Mesenchymal stem cell (in vitro differentiated cells and primary cell): Measurements from ENCODE around the gene JAKMIP1.

Experiments used
- DNase-seq: peaks from one replicate; pipeline ENCODE4 v3.0.0-alpha.2; 2013
- H2AFZ ChIP-seq: one replicate; pipeline ENCODE4 v1.6.1; 2013; ENCODE audit warnings: low read depth, mild to moderate bottlenecking, control low read depth, inconsistent platforms, low read length, moderate library complexity
- H2AK5ac ChIP-seq: 2 replicates; pipeline ENCODE4 v1.6.1; 2013; ENCODE audit warnings: low read length, moderate library complexity, mild to moderate bottlenecking, inconsistent platforms; ENCODE audit not compliant: severe bottlenecking
- H2BK120ac ChIP-seq: one replicate; pipeline ENCODE4 v1.6.1; 2013; ENCODE audit warnings: low read depth, mild to moderate bottlenecking, inconsistent platforms, low read length, moderate library complexity
- H2BK12ac ChIP-seq, 2 experiments: one replicate each; pipeline ENCODE4 v1.6.1; 2013; ENCODE audit warnings: inconsistent platforms in 2 of 2, low read length in 2 of 2, mild to moderate bottlenecking in 2 of 2, moderate library complexity in 2 of 2, control low read depth in 1 of 2
- H2BK15ac ChIP-seq: one replicate; pipeline ENCODE4 v1.6.1; 2013; ENCODE audit warnings: mild to moderate bottlenecking, low read depth, inconsistent platforms; ENCODE audit not compliant: poor library complexity, severe bottlenecking
- H2BK5ac ChIP-seq: 2 replicates; pipeline ENCODE4 v1.6.1; 2013; ENCODE audit warnings: low read depth, mild to moderate bottlenecking, low read length, control low read depth, inconsistent platforms; ENCODE audit not compliant: poor library complexity, severe bottlenecking
- H3K14ac ChIP-seq, 2 experiments: one replicate each; pipeline ENCODE4 v1.6.1; 2013; ENCODE audit warnings: inconsistent platforms in 2 of 2, low read length in 2 of 2, control low read depth in 1 of 2, mild to moderate bottlenecking in 1 of 2, moderate library complexity in 1 of 2
- H3K18ac ChIP-seq, 2 experiments: one replicate each; pipeline ENCODE4 v1.6.1; 2013; ENCODE audit warnings: inconsistent platforms in 2 of 2, low read length in 2 of 2, control low read depth in 1 of 2, low read depth in 1 of 2, mild to moderate bottlenecking in 1 of 2
- H3K23ac ChIP-seq, 2 experiments: one replicate each; pipeline ENCODE4 v1.6.1; 2013; ENCODE audit warnings: inconsistent platforms in 2 of 2, low read length in 2 of 2, mild to moderate bottlenecking in 2 of 2, moderate library complexity in 2 of 2, control low read depth in 1 of 2
- H3K27ac ChIP-seq: 2 replicates; pipeline ENCODE4 v1.5.1; 2013; ENCODE audit warnings: mild to moderate bottlenecking, moderate library complexity, low read length, control low read depth, inconsistent platforms; ENCODE audit not compliant: poor library complexity, severe bottlenecking
- H3K27me3 ChIP-seq, 2 experiments: 2 replicates each; pipeline versions ENCODE4 v1.6.1 to v1.7.0; 2013; ENCODE audit warnings: low read length in 2 of 2, mild to moderate bottlenecking in 2 of 2, moderate library complexity in 2 of 2, control low read depth in 1 of 2, inconsistent platforms in 1 of 2; ENCODE audit not compliant: control insufficient read depth in 1 of 2, insufficient read depth in 1 of 2
- H3K36me3 ChIP-seq, 2 experiments: 2 replicates each; pipeline versions ENCODE4 v1.6.1 to v1.7.0; 2013; ENCODE audit warnings: low read length in 2 of 2, control low read depth in 1 of 2, inconsistent platforms in 1 of 2, low read depth in 1 of 2, mild to moderate bottlenecking in 1 of 2; ENCODE audit not compliant: insufficient read depth in 2 of 2, control insufficient read depth in 1 of 2
- H3K4ac ChIP-seq, 2 experiments: one replicate each; pipeline ENCODE4 v1.6.1; 2013; ENCODE audit warnings: inconsistent platforms in 2 of 2, low read length in 2 of 2, mild to moderate bottlenecking in 2 of 2, moderate library complexity in 2 of 2, control low read depth in 1 of 2, low read depth in 1 of 2
- H3K4me1 ChIP-seq: 2 replicates; pipeline ENCODE4 v1.6.1; 2013; ENCODE audit warnings: low read depth, low read length, control low read depth; ENCODE audit not compliant: control insufficient read depth, insufficient read depth
- H3K4me2 ChIP-seq: 2 replicates; pipeline ENCODE4 v1.6.1; 2013; ENCODE audit warnings: low read length, mild to moderate bottlenecking, inconsistent platforms; ENCODE audit not compliant: poor library complexity, severe bottlenecking
- H3K4me3 ChIP-seq, 2 experiments: 2 replicates each; pipeline versions ENCODE4 v1.5.1 to v1.7.0; 2013; ENCODE audit warnings: low read length in 2 of 2, mild to moderate bottlenecking in 2 of 2, control low read depth in 1 of 2, low read depth in 1 of 2; ENCODE audit not compliant: insufficient read depth in 1 of 2
- H3K79me1 ChIP-seq: replicated peaks from 2 replicates; pipeline ENCODE4 v1.6.1; 2013; ENCODE audit warnings: mild to moderate bottlenecking, control low read depth, low read length, inconsistent platforms; ENCODE audit not compliant: poor library complexity, severe bottlenecking
- H3K9ac ChIP-seq: 2 replicates; pipeline ENCODE4 v1.7.0; 2013; ENCODE audit warnings: mild to moderate bottlenecking, low read length, moderate library complexity
- H3K9me3 ChIP-seq: 2 replicates; pipeline ENCODE4 v1.7.0; 2013; ENCODE audit warnings: mild to moderate bottlenecking, low read length; ENCODE audit not compliant: control insufficient read depth
- H4K8ac ChIP-seq: one replicate; pipeline ENCODE4 v1.6.1; 2013; ENCODE audit warnings: inconsistent platforms, mild to moderate bottlenecking, low read length, moderate library complexity
- H4K91ac ChIP-seq: one replicate; pipeline ENCODE4 v1.6.1; 2013; ENCODE audit warnings: mild to moderate bottlenecking, low read length, inconsistent platforms
- WGBS: methylation state at CpG from one replicate; pipeline ENCODE4 v1.1.7; 2013; ENCODE audit warnings: mixed read lengths; 5-methylcytosine and 5-hydroxymethylcytosine counted together

The JAKMIP1 gene

GRCh38 chr4:6205567-6205931 is 5.2 kb upstream of the JAKMIP1 start:
- Histone ChIP-seq H3K9ac (no peak overlapping the region), H2AFZ (no peak overlapping the region), H2AK5ac (no peak overlapping the region), H3K27ac (no peak overlapping the region), H4K91ac (no peak overlapping the region), H2BK120ac (no peak overlapping the region), H3K14ac (no peak overlapping the region), H4K8ac (no peak overlapping the region), H3K79me1 (no peaks in the 10 kb centered on the region), H3K4me1 (peaks cover 4% of the 10 kb centered on the region), H3K27me3 (peaks cover 42 to 45% of the 10 kb centered on the region in 2 experiments), H2BK15ac (no peak overlapping the region), H2BK5ac (no peak overlapping the region), H3K9me3 (peaks cover 7% of the 10 kb centered on the region), H3K18ac (no peak overlapping the region), H3K4ac (no peak overlapping the region), H3K4me3 (no peak overlapping the region), H2BK12ac (no peak overlapping the region), H3K4me2 (no peak overlapping the region), H3K23ac (no peak overlapping the region), H3K36me3 (no peaks in the 10 kb centered on the region)
- DNase-seq, result no peak
- 100% methylated on average over 1 of the region's 4 CpGs for WGBS

- Histone ChIP-seq H4K8ac (no peak overlapping the region), H2BK120ac (no peak overlapping the region), H3K18ac (no peak overlapping the region), H3K27ac (no peak overlapping the region), H2BK15ac (no peak overlapping the region), H3K4ac (no peak overlapping the region), H3K9me3 (peaks cover 7% of the 10 kb centered on the region), H3K4me3 (no peak overlapping the region), H4K91ac (no peak overlapping the region), H3K23ac (no peak overlapping the region), H2BK5ac (no peak overlapping the region), H3K79me1 (no peaks in the 10 kb centered on the region), H2AK5ac (no peak overlapping the region), H2AFZ (no peak overlapping the region), H3K4me1 (peaks cover 8% of the 10 kb centered on the region), H3K36me3 (no peaks in the 10 kb centered on the region), H2BK12ac (no peak overlapping the region), H3K4me2 (no peak overlapping the region), H3K9ac (no peak overlapping the region), H3K27me3 (peaks cover 42 to 45% of the 10 kb centered on the region in 2 experiments), H3K14ac (no peak overlapping the region)
- DNase-seq, result no peak
- 57% methylated on average over 8 of the region's 8 CpGs for WGBS
These were observed 4.7 kb upstream of the JAKMIP1 start for GRCh38 chr4:6204871-6205566.

- Histone ChIP-seq H2BK12ac (no peak overlapping the region), H2BK15ac (no peak overlapping the region), H3K4ac (no peak overlapping the region), H2BK5ac (no peak overlapping the region), H3K18ac (no peak overlapping the region), H3K9ac (no peak overlapping the region), H3K23ac (no peak overlapping the region), H2AFZ (no peak overlapping the region), H3K79me1 (no peaks in the 10 kb centered on the region), H2AK5ac (no peak overlapping the region), H3K4me2 (no peak overlapping the region), H3K27ac (no peak overlapping the region), H3K4me1 (peaks cover 18% of the 10 kb centered on the region), H2BK120ac (no peak overlapping the region), H4K8ac (no peak overlapping the region), H3K14ac (no peak overlapping the region), H3K4me3 (no peak overlapping the region), H4K91ac (no peak overlapping the region), H3K36me3 (no peaks in the 10 kb centered on the region), H3K9me3 (peaks cover 7% of the 10 kb centered on the region), H3K27me3 (peaks cover 45 to 46% of the 10 kb centered on the region in 2 experiments)
- 76% methylated on average over 3 of the region's 3 CpGs for WGBS
- DNase-seq, result no peak
These were observed 3.7 kb upstream of the JAKMIP1 start for GRCh38 chr4:6204098-6204497.

- no peak for DNase-seq
- no peak overlapping the region for H2BK120ac ChIP-seq
- 89% methylated on average over 7 of the region's 7 CpGs for WGBS
- peaks cover 60 to 62% of the 10 kb centered on the region in 2 experiments for H3K27me3 ChIP-seq
- H2BK12ac ChIP-seq, result no peak overlapping the region
- H3K9ac ChIP-seq, result no peak overlapping the region
- no peak overlapping the region for H3K18ac ChIP-seq
- H2BK5ac ChIP-seq, result no peak overlapping the region
- no peak overlapping the region for H3K14ac ChIP-seq
- H3K9me3 ChIP-seq, result peaks cover 7% of the 10 kb centered on the region
- H3K4me3 ChIP-seq, result no peak overlapping the region
- no peak overlapping the region for H3K4me2 ChIP-seq
- peaks cover 20% of the 10 kb centered on the region for H3K4me1 ChIP-seq
- H3K4ac ChIP-seq, result no peak overlapping the region
- H3K36me3 ChIP-seq, result no peaks in the 10 kb centered on the region
- H3K27ac ChIP-seq, result no peak overlapping the region
- H2BK15ac ChIP-seq, result no peak overlapping the region
- no peaks in the 10 kb centered on the region for H3K79me1 ChIP-seq
- H4K91ac ChIP-seq, result no peak overlapping the region
- H2AFZ ChIP-seq, result no peak overlapping the region
- no peak overlapping the region for H4K8ac ChIP-seq
- H3K23ac ChIP-seq, result no peak overlapping the region
- no peak overlapping the region for H2AK5ac ChIP-seq
These were observed 1.3 kb upstream of the JAKMIP1 start for GRCh38 chr4:6201580-6202091.
